Naive thymus-derived CD4-positive, alpha-beta T cell (primary cell): ENCODE results near the gene NEURL1. TPM values are rescaled to one million over a fixed set of nuclear protein-coding genes. Genes with fewer than 3 reads are reported as not detected.

Experiments
- ATAC-seq: fragments of 150-1000 bp; cut with Tn5 transposase; 2 replicates; pipeline ENCODE4 v1.10.0; 2021; ENCODE audit warnings: mild to moderate bottlenecking, moderate library complexity
- CTCF ChIA-PET: fragments of 350-600 bp; sonication (Branson Sonifier 250); formaldehyde crosslinking; loops from one replicate; lab custom pipeline; 2021; ENCODE audit warnings: antibody characterized with exemption; lab: Charles Lee
- POLR2A ChIA-PET: fragments of 350-600 bp; sonication (Branson Sonifier 250); formaldehyde crosslinking; loops from one replicate; lab custom pipeline; 2021; ENCODE audit warnings: antibody characterized with exemption, inconsistent platforms; lab: Charles Lee
- DNase-seq, 9 donors: peaks; one replicate each; pipeline versions ENCODE4 v3.0.0 to v3.0.0-alpha.2; 2020 to 2022; ENCODE audit warnings: mixed read lengths in 1 of 9
- H3K27ac ChIP-seq: one replicate; pipeline ENCODE4 v1.7.0; 2013; ENCODE audit warnings: mild to moderate bottlenecking, low read depth, low read length, moderate library complexity
- H3K27me3 ChIP-seq, 2 donors: one replicate each; pipeline ENCODE4 v1.7.0; 2013; ENCODE audit warnings: low read length in 2 of 2, mild to moderate bottlenecking in 2 of 2, moderate library complexity in 2 of 2; ENCODE audit not compliant: control insufficient read depth in 2 of 2, insufficient read depth in 2 of 2
- H3K36me3 ChIP-seq, 3 experiments: 1 replicate in 2 of 3; 2 replicates in 1 of 3; pipeline ENCODE4 v1.7.0; 2013; ENCODE audit warnings: low read length in 3 of 3, mild to moderate bottlenecking in 3 of 3, moderate library complexity in 1 of 3; ENCODE audit not compliant: insufficient read depth in 3 of 3, control insufficient read depth in 2 of 3
- H3K4me1 ChIP-seq, 2 donors: one replicate each; pipeline ENCODE4 v1.7.0; 2013; ENCODE audit warnings: low read length in 2 of 2, mild to moderate bottlenecking in 2 of 2, moderate library complexity in 1 of 2; ENCODE audit not compliant: control insufficient read depth in 2 of 2, insufficient read depth in 2 of 2
- H3K4me3 ChIP-seq: 2 replicates; pipeline ENCODE4 v1.7.0; 2013; ENCODE audit warnings: mild to moderate bottlenecking, low read length
- H3K9me3 ChIP-seq, 3 experiments: 1 replicate in 2 of 3; 2 replicates in 1 of 3; pipeline ENCODE4 v1.7.0; 2013; ENCODE audit warnings: low read length in 3 of 3; ENCODE audit not compliant: control insufficient read depth in 2 of 3
- H3K27ac Mint-ChIP-seq, 9 donors: one replicate each; pipeline ENCODE4 v1.8.0; 2020 to 2022; ENCODE audit warnings: mixed read lengths in 9 of 9, mild to moderate bottlenecking in 8 of 9, moderate library complexity in 5 of 9, inconsistent platforms in 2 of 9
- H3K27me3 Mint-ChIP-seq, 5 donors: one replicate each; pipeline ENCODE4 v1.8.0; 2021 to 2022; ENCODE audit warnings: mixed read lengths in 5 of 5, mild to moderate bottlenecking in 1 of 5
- H3K36me3 Mint-ChIP-seq, 5 donors: one replicate each; pipeline ENCODE4 v1.8.0; 2020 to 2022; ENCODE audit warnings: mixed read lengths in 5 of 5, mild to moderate bottlenecking in 3 of 5, inconsistent platforms in 1 of 5
- H3K4me1 Mint-ChIP-seq, 7 donors: one replicate each; pipeline ENCODE4 v1.8.0; 2020 to 2022; ENCODE audit warnings: mixed read lengths in 7 of 7, mild to moderate bottlenecking in 3 of 7, inconsistent platforms in 1 of 7
- H3K4me3 Mint-ChIP-seq, 10 donors: one replicate each; pipeline ENCODE4 v1.8.0; 2020 to 2022; ENCODE audit warnings: mild to moderate bottlenecking in 10 of 10, mixed read lengths in 10 of 10, moderate library complexity in 6 of 10, inconsistent platforms in 2 of 10
- H3K9me3 Mint-ChIP-seq, 11 donors: one replicate each; pipeline ENCODE4 v1.8.0; 2020 to 2022; ENCODE audit warnings: mixed read lengths in 11 of 11, mild to moderate bottlenecking in 4 of 11, inconsistent platforms in 1 of 11, moderate library complexity in 1 of 11
- intact Hi-C, 2 donors: fragments of 100-400 bp; cut with micrococcal nuclease; formaldehyde crosslinking; loops; one replicate each; pipeline ENCODE4 v1.15.1; 2023
- polyA plus RNA-seq, 2 donors: library from polyadenylated mRNA; unstranded; fragments of 300-500 nt; fragmentation: Illumina TruSeq; gene quantifications; one replicate each; pipeline ENCODE4 v1.2.3, GENCODE V29; 2021
- total RNA-seq, 6 experiments: library from RNA in 5 of 6; stranded (reverse) in 5 of 6; gene quantifications; 1 replicate in 5 of 6; 2 replicates in 1 of 6; pipeline ENCODE4 v1.2.3 and lab custom pipeline; 2021 to 2026

The NEURL1 gene
- total and polyA plus RNA-seq, 7 experiments from 2014 or later: 0.76 to 9.2 (median 1.1) TPM

GRCh38 chr10:103640436-103641181 lies 147.1 kb downstream of the NEURL1 start:
- ChIA-PET CTCF (no interaction called here), POLR2A (no interaction called here)
- H3K27me3 Mint-ChIP-seq: no peaks in the 10 kb centered on the region
- ATAC-seq (no peak), DNase-seq (no peak)
- Histone ChIP-seq H3K9me3 (no peaks in the 10 kb centered on the region), H3K36me3 (no peaks in the 10 kb centered on the region), H3K27ac (no peak overlapping the region), H3K4me1 (no peaks in the 10 kb centered on the region), H3K4me3 (no peak overlapping the region), H3K27me3 (no peaks in the 10 kb centered on the region)
- H3K9me3 Mint-ChIP-seq: no peaks in the 10 kb centered on the region
- peaks cover 0 to 3% (median 0%) of the 10 kb centered on the region in 7 donors for H3K4me1 Mint-ChIP-seq
- H3K27ac Mint-ChIP-seq: no peak overlapping the region
- intact Hi-C loops: no loop called here
- peaks cover 0 to 3% (median 0%) of the 10 kb centered on the region in 5 donors for H3K36me3 Mint-ChIP-seq
- no peak overlapping the region for H3K4me3 Mint-ChIP-seq

- Mint-ChIP-seq H3K4me3 (no peak overlapping the region), H3K27ac (no peak overlapping the region), H3K36me3 (peaks cover 0 to 3% (median 0%) of the 10 kb centered on the region in 5 donors), H3K4me1 (peaks cover 0 to 3% (median 0%) of the 10 kb centered on the region in 7 donors), H3K27me3 (no peaks in the 10 kb centered on the region), H3K9me3 (no peaks in the 10 kb centered on the region)
- Histone ChIP-seq H3K4me1 (no peaks in the 10 kb centered on the region), H3K27ac (no peak overlapping the region), H3K9me3 (no peaks in the 10 kb centered on the region), H3K27me3 (no peaks in the 10 kb centered on the region), H3K4me3 (no peak overlapping the region), H3K36me3 (no peaks in the 10 kb centered on the region)
- intact Hi-C loops: no loop called here
- ChIA-PET CTCF (no interaction called here), POLR2A (no interaction called here)
- no peak for DNase-seq
- ATAC-seq: no peak
These were observed 147.8 kb downstream of the NEURL1 start for GRCh38 chr10:103641326-103641725.

Other genes with a start within 250 kb of the NEURL1 start
- gene RPEL1, start 247.8 kb upstream of the NEURL1 start, total RNA-seq: not detected
- gene RPEL1, start 247.8 kb upstream of the NEURL1 start, polyA plus RNA-seq: not detected
- under 1 TPM in 1 of 5 experiments, not detected in 4; 0.31 TPM for gene INA, start 216.6 kb upstream of the NEURL1 start, total RNA-seq
- not detected for gene INA, start 216.6 kb upstream of the NEURL1 start, polyA plus RNA-seq
- 10 to 100 TPM in 1 of 5 experiments, 1 to 10 TPM in 4; 4.3 to 12.0 (median 6.6) TPM for gene PCGF6, start 142.6 kb upstream of the NEURL1 start, total RNA-seq
- 1 to 10 TPM; 6.8 to 7.9 TPM for gene PCGF6, start 142.6 kb upstream of the NEURL1 start, polyA plus RNA-seq
- gene TAF5, start 125.7 kb upstream of the NEURL1 start, total RNA-seq: 1 to 10 TPM; 4.7 to 8.9 (median 7.1) TPM
- 1 to 10 TPM; 2.4 to 4.4 TPM for gene TAF5, start 125.7 kb upstream of the NEURL1 start, polyA plus RNA-seq
- gene ATP5MK, start 97.2 kb upstream of the NEURL1 start, total RNA-seq: 100 to 1,000 TPM; 106 to 334 (median 120) TPM
- 100 to 1,000 TPM; 339 to 525 TPM for gene ATP5MK, start 97.2 kb upstream of the NEURL1 start, polyA plus RNA-seq
- 10 to 100 TPM; 28.8 to 56.3 (median 38.8) TPM for gene PDCD11, start 97.1 kb upstream of the NEURL1 start, total RNA-seq
- 10 to 100 TPM in 1 of 2 donors, 1 to 10 TPM in 1; 7.5 to 15.9 TPM for gene PDCD11, start 97.1 kb upstream of the NEURL1 start, polyA plus RNA-seq
- 10 to 100 TPM in 4 of 5 experiments, 1 to 10 TPM in 1; 3.4 to 67.2 (median 19.3) TPM for gene CALHM2, start 41.3 kb upstream of the NEURL1 start, total RNA-seq
- gene CALHM2, start 41.3 kb upstream of the NEURL1 start, polyA plus RNA-seq: 1 to 10 TPM; 2.0 to 6.4 TPM
- not detected for gene CALHM1, start 34.8 kb upstream of the NEURL1 start, total RNA-seq
- not detected for gene CALHM1, start 34.8 kb upstream of the NEURL1 start, polyA plus RNA-seq
- gene CALHM3, start 14.5 kb upstream of the NEURL1 start, total RNA-seq: not detected
- not detected for gene CALHM3, start 14.5 kb upstream of the NEURL1 start, polyA plus RNA-seq